MCF 10A (cell line): ENCODE results near the gene CREBL2. TPM values are rescaled to one million over a fixed set of nuclear protein-coding genes. Genes with fewer than 3 reads are reported as not detected.
"Not testable (repeated sequence)": the region's sequence is repeated elsewhere in the genome, so short reads cannot be mapped to it uniquely, and the experiment has no call there.

ENCODE experiments used
- BruUV-seq: library from RNA; stranded (reverse); fragments of 400-500 nt; replicated peaks from 2 replicates; lab custom pipeline; 2021; lab: Mats Ljungman, UMichigan
- CTCF ChIA-PET: fragments of 300-600 bp; sonication (Branson Sonifier 250); formaldehyde crosslinking; extraction: SDS; loops from one replicate; lab custom pipeline; 2021; ENCODE audit warnings: antibody characterized with exemption, inconsistent platforms; lab: Yijun Ruan, JAX
- POLR2A ChIA-PET: fragments of 300-600, 350-650 bp; sonication (Branson Sonifier 250); formaldehyde crosslinking; extraction: SDS; loops from one replicate; lab custom pipeline; 2020; ENCODE audit warnings: antibody characterized with exemption, inconsistent platforms; lab: Yijun Ruan, JAX
- DNase-seq: peaks from one replicate; pipeline ENCODE4 v3.0.0-alpha.2; 2018; ENCODE audit not compliant: unreplicated experiment
- H3K27ac Mint-ChIP-seq: one replicate; pipeline ENCODE4 v1.8.0; 2022; ENCODE audit warnings: mild to moderate bottlenecking, low read depth, mixed read lengths; ENCODE audit not compliant: unreplicated experiment
- H3K27me3 Mint-ChIP-seq: one replicate; pipeline ENCODE4 v1.8.0; 2022; ENCODE audit warnings: mixed read lengths; ENCODE audit not compliant: insufficient read depth, unreplicated experiment
- H3K36me3 Mint-ChIP-seq: one replicate; pipeline ENCODE4 v1.8.0; 2022; ENCODE audit warnings: mild to moderate bottlenecking, moderate library complexity, mixed read lengths; ENCODE audit not compliant: insufficient read depth, unreplicated experiment
- H3K4me1 Mint-ChIP-seq: one replicate; pipeline ENCODE4 v1.8.0; 2022; ENCODE audit warnings: mixed read lengths; ENCODE audit not compliant: insufficient read depth, unreplicated experiment
- H3K4me3 Mint-ChIP-seq: one replicate; pipeline ENCODE4 v1.8.0; 2022; ENCODE audit warnings: mild to moderate bottlenecking, moderate library complexity, mixed read lengths; ENCODE audit not compliant: unreplicated experiment
- H3K9me3 Mint-ChIP-seq: one replicate; pipeline ENCODE4 v1.8.0; 2022; ENCODE audit warnings: mixed read lengths; ENCODE audit not compliant: unreplicated experiment
- intact Hi-C: fragments of 100-400 bp; cut with micrococcal nuclease; formaldehyde crosslinking; loops from 2 replicates; pipeline ENCODE4 v1.14.1; 2022
- total RNA-seq: library from RNA; stranded (reverse); gene quantifications from 2 replicates; pipeline ENCODE4 v1.2.3, GENCODE V29; 2022
- TF ChIP-seq, protein P1 (sequence below): fragments of 200-600 bp; IDR thresholded peaks from one replicate; pipeline ENCODE4 v1.8.0; 2022; ENCODE audit warnings: antibody characterized with exemption, mild to moderate bottlenecking; ENCODE audit not compliant: unreplicated experiment

Gene CREBL2
- total RNA-seq, 1 experiment from 2014 or later: 17.4 TPM

DNA sequence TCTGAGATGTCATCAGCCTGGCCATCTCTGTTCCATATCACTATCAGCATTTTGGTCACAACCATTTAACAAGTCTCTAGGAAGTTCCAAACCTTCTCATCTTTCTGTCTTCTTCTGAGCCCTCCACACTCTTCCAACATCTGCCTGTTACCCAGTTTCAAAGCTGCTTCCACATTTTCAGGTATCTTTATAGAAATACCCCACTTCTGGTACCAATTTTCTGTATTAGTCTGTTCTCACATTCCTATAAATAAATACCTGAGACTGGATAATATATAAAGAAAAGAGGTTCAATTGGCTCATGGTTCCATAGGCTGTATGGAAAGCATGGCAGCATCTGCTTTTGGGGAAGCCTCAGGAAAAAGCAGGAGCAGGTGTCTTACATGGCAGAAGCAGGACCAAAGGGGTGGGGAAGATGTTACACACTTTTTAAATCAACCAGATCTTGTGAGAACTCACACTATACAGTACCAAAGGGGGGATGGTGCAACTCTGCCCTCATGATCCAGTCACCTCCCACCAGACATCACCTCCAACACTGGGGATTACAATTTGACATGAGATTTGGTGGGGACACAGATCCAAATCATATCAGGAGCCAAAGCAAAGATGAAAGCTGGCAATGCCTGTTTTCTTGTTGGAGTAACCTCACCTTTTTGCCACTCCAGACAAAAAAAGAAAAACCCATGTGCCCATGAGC, 37.4 kb downstream of the CREBL2 start:
- ChIA-PET CTCF (interaction anchor here (0.7 kb wide), 1 partner anchor 12 kb away, joined by 3 read pairs; no protein-coding TSS in a partner anchor), POLR2A (no interaction called here)
- TF ChIP-seq, protein P1, sequence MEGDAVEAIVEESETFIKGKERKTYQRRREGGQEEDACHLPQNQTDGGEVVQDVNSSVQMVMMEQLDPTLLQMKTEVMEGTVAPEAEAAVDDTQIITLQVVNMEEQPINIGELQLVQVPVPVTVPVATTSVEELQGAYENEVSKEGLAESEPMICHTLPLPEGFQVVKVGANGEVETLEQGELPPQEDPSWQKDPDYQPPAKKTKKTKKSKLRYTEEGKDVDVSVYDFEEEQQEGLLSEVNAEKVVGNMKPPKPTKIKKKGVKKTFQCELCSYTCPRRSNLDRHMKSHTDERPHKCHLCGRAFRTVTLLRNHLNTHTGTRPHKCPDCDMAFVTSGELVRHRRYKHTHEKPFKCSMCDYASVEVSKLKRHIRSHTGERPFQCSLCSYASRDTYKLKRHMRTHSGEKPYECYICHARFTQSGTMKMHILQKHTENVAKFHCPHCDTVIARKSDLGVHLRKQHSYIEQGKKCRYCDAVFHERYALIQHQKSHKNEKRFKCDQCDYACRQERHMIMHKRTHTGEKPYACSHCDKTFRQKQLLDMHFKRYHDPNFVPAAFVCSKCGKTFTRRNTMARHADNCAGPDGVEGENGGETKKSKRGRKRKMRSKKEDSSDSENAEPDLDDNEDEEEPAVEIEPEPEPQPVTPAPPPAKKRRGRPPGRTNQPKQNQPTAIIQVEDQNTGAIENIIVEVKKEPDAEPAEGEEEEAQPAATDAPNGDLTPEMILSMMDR: no peak
- Mint-ChIP-seq H3K9me3 (peaks cover 12% of the 10 kb centered on the region), H3K36me3 (no peaks in the 10 kb centered on the region), H3K4me1 (no peaks in the 10 kb centered on the region), H3K27me3 (no peaks in the 10 kb centered on the region), H3K4me3 (no peak overlapping the region), H3K27ac (no peak overlapping the region)
- no peak for DNase-seq
- BruUV-seq: no TSS peak
- intact Hi-C loops: no loop called here

DNA sequence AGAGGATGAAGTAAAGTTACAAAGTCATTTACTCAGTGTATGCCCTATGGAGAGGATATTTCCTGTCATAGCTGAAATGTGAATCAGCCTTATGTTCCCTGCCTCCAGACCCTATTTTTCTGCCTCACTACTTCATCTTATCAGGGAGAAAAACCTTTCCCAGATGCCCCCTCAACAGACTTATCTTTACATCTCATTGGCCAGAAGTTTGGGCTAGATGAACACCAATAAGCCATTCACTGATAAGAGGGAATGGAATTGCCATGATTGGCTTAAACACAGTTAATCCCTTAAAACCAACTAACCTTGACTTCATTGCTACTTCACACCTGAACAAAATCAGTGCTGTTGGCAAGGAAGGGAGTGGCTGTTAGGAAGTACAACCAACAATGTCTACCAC, 40.1 kb downstream of the CREBL2 start:
- Mint-ChIP-seq H3K27ac (no peak overlapping the region), H3K4me1 (peaks cover 9% of the 10 kb centered on the region), H3K27me3 (no peaks in the 10 kb centered on the region), H3K36me3 (no peaks in the 10 kb centered on the region), H3K4me3 (no peak overlapping the region), H3K9me3 (peaks cover 12% of the 10 kb centered on the region)
- BruUV-seq: no TSS peak
- TF ChIP-seq, protein P1: no peak
- ChIA-PET CTCF (interaction anchor here (0.6 kb wide), 1 partner anchor 20 kb away, joined by 4 read pairs; no protein-coding TSS in a partner anchor), POLR2A (interaction anchor here (0.8 kb wide), 1 partner anchor 93 kb away, joined by 3 read pairs; no protein-coding TSS in a partner anchor)
- intact Hi-C loops: no loop called here
- no peak for DNase-seq

DNA sequence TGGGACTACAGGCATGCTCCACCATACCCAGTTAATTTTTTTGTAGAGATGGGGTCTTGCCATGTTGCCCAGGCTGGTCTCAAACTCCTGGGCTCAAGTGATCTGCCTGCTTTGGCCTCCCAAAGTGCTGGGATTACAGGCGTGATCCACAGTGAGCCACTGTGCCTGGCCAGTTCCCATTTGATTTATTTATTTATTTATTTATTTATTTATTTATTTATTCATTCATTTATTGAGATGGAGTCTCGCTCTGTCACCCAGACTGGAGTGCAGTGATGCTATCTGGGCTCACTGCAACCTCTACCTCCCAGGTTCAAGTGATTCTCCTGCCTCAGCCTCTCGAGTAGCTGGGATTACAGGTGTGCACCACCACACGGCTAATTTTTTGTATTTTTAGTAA, 41.0 kb downstream of the CREBL2 start:
- peaks cover 12% of the 10 kb centered on the region for H3K9me3 Mint-ChIP-seq
- H3K27me3 Mint-ChIP-seq, H3K4me3 Mint-ChIP-seq, intact Hi-C loops, H3K27ac Mint-ChIP-seq, DNase-seq, H3K4me1 Mint-ChIP-seq, BruUV-seq, H3K36me3 Mint-ChIP-seq: not testable (repeated sequence)
- ChIA-PET POLR2A (interaction anchor here (0.6 to 0.7 kb wide), 2 partner anchors 42 to 193 kb away, joined by 3 to 4 read pairs; no protein-coding TSS in a partner anchor), CTCF (interaction anchor here (0.7 to 0.9 kb wide), 2 partner anchors 52 to 286 kb away, joined by 4 to 5 read pairs; no protein-coding TSS in a partner anchor)

DNA sequence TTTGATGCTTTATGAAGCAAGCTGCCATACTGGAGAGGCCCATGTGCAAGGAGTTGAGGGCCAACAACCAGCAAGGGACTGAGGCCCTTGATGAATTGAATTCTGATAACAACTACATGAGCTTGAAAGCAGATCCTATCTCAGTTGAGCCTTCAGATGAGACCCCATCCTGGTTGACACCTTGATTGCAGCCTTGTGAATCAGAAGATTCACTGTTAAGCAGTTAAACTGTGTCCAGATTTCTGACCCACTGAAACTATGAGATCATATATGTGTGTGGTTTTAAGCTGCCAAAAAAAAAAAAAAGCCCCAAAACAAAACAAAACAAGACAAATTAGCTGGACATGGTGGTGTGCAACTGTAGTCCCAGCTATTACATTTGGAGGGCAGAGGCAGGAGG, 42.2 kb downstream of the CREBL2 start:
- no peak overlapping the region for H3K27ac Mint-ChIP-seq
- peaks cover 5% of the 10 kb centered on the region for H3K9me3 Mint-ChIP-seq
- no peaks in the 10 kb centered on the region for H3K27me3 Mint-ChIP-seq
- no peak for DNase-seq
- TF ChIP-seq, protein P1: no peak
- ChIA-PET POLR2A (no interaction called here), CTCF (interaction anchor here (0.6 to 2.4 kb wide), 3 partner anchors 90 to 315 kb away, joined by 4 to 10 read pairs (median 6); no protein-coding TSS in a partner anchor)
- no TSS peak for BruUV-seq
- peaks cover 9% of the 10 kb centered on the region for H3K4me1 Mint-ChIP-seq
- intact Hi-C loops: no loop called here
- no peak overlapping the region for H3K4me3 Mint-ChIP-seq
- H3K36me3 Mint-ChIP-seq: no peaks in the 10 kb centered on the region
